ENCODE results near the gene ACSL1.

The ACSL1 gene

GRCh38 chr4:184810720-184811119, 15.0 kb downstream of the ACSL1 start:
- no peak for DNase-seq

- DNase-seq, result no peak
Observed at GRCh38 chr4:184808713-184809050, 17.1 kb downstream of the ACSL1 start.

GRCh38 chr4:184807797-184808712, 17.7 kb downstream of the ACSL1 start:
- peak; percentile 5 to 20 for DNase-seq

- DNase-seq, result no peak
Observed at GRCh38 chr4:184807256-184807655, 18.5 kb downstream of the ACSL1 start.

- no peak for DNase-seq
Observed at GRCh38 chr4:184806711-184807110, 19.1 kb downstream of the ACSL1 start.

GRCh38 chr4:184806229-184806550, 19.6 kb downstream of the ACSL1 start:
- DNase-seq, result no peak

GRCh38 chr4:184805462-184806228, 20.1 kb downstream of the ACSL1 start:
- no peak for DNase-seq

GRCh38 chr4:184804621-184805020, 21.1 kb downstream of the ACSL1 start:
- DNase-seq, result no peak

GRCh38 chr4:184803874-184804273, 21.9 kb downstream of the ACSL1 start:
- no peak for DNase-seq

GRCh38 chr4:184803133-184803532, 22.6 kb downstream of the ACSL1 start:
- no peak for DNase-seq

- DNase-seq, result no peak
Observed at GRCh38 chr4:184802697-184803015, 23.1 kb downstream of the ACSL1 start.

- DNase-seq, result no peak
Observed at GRCh38 chr4:184801781-184802696, 23.7 kb downstream of the ACSL1 start.

- no peak for DNase-seq
Observed at GRCh38 chr4:184798504-184798903, 27.3 kb downstream of the ACSL1 start.

GRCh38 chr4:184796906-184797305, 28.9 kb downstream of the ACSL1 start:
- no peak for DNase-seq

- DNase-seq, result no peak
Observed at GRCh38 chr4:184795214-184795844, 30.4 kb downstream of the ACSL1 start.

GRCh38 chr4:184794470-184794869, 31.3 kb downstream of the ACSL1 start:
- DNase-seq, result no peak

GRCh38 chr4:184793735-184794355, 31.9 kb downstream of the ACSL1 start:
- DNase-seq, result no peak

GRCh38 chr4:184792950-184793555, 32.7 kb downstream of the ACSL1 start:
- DNase-seq, result no peak

GRCh38 chr4:184792334-184792733, 33.4 kb downstream of the ACSL1 start:
- DNase-seq, result no peak

GRCh38 chr4:184790826-184791225, 34.9 kb downstream of the ACSL1 start:
- no peak for DNase-seq

GRCh38 chr4:184787766-184788503, 37.8 kb downstream of the ACSL1 start:
- no peak for DNase-seq
